Measurements from ENCODE around the gene ABCB8. TPM values are rescaled to one million over a fixed set of nuclear protein-coding genes. Genes with fewer than 3 reads are reported as not detected.
"Not testable (repeated sequence)": the region's sequence is repeated elsewhere in the genome, so short reads cannot be mapped to it uniquely, and the experiment has no call there.

The ABCB8 gene
- polyA plus RNA-seq, 5 donors, result 17.6 to 29.3 (median 24.9) TPM

- DNase-seq, result no peak
Observed at GRCh38 chr7:151012911-151013347, 15.3 kb upstream of the ABCB8 start.

GRCh38 chr7:151013356-151013732, 14.9 kb upstream of the ABCB8 start:
- no peak for DNase-seq

DNA sequence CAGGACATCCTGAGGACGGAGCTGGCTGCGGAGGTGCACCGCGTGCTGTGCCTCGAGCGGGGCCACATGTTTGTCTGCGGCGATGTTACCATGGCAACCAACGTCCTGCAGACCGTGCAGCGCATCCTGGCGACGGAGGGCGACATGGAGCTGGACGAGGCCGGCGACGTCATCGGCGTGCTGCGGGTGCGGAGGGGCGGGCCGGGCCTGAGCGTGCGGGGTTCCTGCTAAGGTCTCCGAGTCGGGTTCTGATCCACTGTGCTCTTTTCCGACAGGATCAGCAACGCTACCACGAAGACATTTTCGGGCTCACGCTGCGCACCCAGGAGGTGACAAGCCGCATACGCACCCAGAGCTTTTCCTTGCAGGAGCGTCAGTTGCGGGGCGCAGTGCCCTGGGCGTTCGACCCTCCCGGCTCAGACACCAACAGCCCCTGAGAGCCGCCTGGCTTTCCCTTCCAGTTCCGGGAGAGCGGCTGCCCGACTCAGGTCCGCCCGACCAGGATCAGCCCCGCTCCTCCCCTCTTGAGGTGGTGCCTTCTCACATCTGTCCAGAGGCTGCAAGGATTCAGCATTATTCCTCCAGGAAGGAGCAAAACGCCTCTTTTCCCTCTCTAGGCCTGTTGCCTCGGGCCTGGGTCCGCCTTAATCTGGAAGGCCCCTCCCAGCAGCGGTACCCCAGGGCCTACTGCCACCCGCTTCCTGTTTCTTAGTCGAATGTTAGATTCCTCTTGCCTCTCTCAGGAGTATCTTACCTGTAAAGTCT, 14.3 kb upstream of the ABCB8 start:
- peak in 1 of 2 donors; percentile 60 for DNase-seq

- DNase-seq, result no peak
Observed at GRCh38 chr7:151014950-151015349, 13.3 kb upstream of the ABCB8 start.

- no peak for DNase-seq
Observed at GRCh38 chr7:151015967-151016366, 12.3 kb upstream of the ABCB8 start.

GRCh38 chr7:151016505-151016904, 11.7 kb upstream of the ABCB8 start:
- DNase-seq, result no peak

DNA sequence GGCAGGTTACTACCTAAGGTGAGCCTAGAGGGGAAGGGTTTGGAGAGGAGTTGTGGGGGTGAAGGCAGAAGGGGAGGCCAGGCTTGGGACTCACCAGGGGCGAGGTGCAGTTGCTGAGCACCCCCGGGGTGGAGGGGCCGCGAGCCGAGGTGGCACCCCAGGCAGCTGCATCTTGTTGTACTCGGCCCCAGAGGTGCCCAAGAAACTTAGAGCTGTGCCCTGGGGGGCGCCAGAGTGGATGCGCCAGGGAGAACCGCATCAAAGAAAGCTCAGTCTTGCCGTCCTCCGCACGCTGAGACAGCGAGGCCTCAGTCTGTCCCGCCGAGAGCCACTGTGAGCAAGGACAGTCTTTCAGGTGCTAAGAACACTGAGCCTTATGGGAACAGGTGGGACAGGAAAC, 11.3 kb upstream of the ABCB8 start:
- no peak for DNase-seq

- DNase-seq, result no peak
Observed at GRCh38 chr7:151017370-151017952, 10.8 kb upstream of the ABCB8 start.

DNA sequence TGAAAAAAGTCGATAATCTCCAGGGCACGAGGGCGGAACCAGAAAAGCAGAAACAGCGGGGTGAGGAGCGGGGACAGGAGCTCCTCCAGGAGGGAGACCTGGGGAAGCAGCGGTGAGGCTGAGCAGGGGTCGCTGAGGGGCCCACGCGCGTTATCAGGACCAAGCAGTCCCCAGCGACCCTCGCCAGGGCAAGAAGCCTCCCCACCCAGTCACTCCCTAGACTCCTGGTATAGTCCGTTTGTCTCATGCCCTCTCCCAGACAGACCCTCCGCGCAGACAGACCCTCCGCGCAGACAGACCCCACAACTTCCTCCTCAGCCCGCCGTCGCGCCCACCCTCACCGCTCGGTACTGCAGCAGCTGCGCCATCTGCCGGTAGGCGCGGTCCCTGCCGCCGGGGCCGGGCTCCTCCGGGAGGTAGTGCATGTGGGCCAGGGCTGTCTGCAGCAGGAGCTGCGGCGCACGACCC, 10.3 kb upstream of the ABCB8 start:
- no peak for DNase-seq

- DNase-seq, result peak; percentile 66
Observed at GRCh38 chr7:151018421-151019129, 9.7 kb upstream of the ABCB8 start.

GRCh38 chr7:151019130-151019447, 9.2 kb upstream of the ABCB8 start:
- no peak for DNase-seq

DNA sequence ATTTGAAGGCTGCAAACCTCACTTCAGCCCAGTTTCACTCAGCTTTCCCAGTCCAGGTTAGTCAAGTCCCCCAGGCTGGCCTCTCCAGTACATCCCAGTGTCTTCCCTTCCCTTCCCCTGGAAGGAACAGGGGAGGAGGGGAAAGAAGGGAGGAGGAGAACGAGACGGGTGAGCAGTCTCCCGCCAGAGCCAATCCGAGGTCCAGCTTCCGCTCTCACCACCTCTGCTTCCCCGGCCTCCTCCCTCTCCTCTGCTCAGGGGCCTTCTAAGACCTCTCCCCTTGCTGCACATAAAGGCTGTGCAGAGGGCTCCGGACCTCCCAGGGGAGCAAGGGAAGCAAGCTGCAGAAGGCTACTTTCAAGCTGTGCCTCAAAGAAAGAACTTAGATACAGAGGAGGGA, 8.0 kb upstream of the ABCB8 start:
- no peak for DNase-seq

DNA sequence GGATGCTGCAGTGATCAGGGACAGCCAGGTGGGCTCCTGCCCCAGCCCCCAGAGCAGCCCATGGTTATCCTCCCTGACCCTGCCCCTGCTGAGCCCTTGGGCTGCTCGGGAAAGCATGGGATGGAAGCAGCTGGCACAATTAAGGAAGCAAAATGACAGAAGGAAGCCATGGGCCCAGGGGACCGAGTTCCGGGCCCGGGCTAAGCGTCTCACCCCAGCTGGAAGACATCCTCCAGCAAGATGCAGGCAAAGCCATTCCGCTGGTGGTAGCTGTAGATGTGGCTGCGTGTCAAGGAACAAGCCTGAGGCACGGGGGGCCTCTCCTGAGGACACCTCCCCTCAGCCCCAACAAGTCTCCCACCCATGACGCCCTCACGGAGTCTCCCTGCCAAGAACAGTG, 5.0 kb upstream of the ABCB8 start:
- DNase-seq, result no peak

DNA sequence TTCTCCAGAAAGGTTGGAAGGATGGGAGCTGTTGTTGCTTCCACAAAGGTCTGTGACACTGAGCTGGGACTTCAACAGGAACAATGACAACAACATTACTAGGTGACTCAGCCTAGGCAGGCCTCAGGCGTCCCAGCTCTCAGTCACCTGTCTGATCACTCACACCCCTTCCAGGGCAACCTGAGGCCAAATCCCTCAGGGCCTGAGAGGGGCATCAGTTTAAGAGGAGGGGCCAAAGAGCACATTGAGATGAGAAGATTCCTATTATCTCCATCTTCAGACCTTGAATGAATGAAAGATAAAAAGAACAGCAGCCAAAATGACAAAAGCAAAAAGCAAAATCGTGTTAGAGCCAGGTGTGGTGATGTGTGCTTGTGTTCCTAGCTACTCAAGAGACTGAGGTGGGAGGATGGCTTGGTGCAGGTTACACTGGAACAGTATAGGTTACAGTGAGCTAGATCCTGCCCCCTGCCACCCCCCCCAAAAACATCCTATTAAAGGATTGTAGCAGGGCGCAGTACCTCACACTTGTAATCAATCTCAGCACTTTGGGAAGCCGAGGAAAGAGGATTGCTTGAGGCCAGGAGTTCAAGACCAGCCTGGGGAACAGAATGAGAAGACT, 3.7 kb upstream of the ABCB8 start, which contains the start of gene ATG9B:
Gene ATG9B, minus strand, starts transcription at position 60 of the 622 bp plus-strand sequence. CDS start 71 bp downstream, outside the sequence.
- no peak for DNase-seq

- DNase-seq, result no peak
Observed at GRCh38 chr7:151025924-151026671, 2.2 kb upstream of the ABCB8 start.

DNA sequence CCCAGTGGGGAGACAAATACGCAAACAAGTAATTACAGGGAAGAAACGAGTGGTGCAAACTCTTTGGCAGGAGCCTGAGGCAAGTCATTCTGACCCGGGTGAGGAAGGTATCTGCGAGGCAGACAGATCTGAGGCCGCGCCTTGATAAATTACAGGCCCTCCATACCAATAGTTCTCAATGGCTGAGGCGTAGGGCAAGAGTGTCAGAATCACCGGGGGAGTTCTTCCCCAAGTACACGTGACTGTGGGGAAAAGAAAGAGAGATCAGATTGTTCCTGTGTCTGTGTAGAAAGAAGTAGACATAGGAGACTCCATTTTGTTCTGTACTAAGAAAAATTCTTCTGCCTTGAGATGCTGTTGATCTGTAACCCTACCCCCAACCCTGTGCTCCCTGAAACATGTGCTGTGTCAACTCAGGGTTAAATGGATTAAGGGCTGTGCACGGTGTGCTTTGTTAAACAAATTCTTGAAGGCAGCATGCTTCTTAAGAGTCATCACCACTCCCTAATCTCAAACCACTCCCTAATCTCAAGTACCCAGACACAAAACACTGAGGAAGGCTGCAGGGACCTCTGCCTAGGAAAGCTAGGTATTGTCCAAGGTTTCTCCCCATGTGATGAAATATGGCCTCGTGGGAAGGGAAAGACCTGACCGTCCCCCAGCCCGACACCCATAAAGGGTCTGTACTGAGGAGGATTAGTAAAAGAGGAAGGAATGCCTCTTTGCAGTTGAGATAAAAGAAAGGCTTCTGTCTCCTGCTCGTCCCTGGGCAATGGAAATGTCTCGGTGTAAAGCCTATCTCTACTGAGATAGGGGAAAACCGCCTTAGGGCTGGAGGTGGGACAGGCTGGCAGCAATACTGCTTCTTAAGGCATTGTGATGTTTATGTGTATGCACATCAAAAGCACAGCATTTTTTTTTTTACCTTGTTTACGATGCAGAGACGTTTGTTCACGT, 1.2 kb upstream of the ABCB8 start:
- not testable (repeated sequence) for DNase-seq

- DNase-seq, result not testable (repeated sequence)
Observed at GRCh38 chr7:151027728-151028130, 521 bp upstream of the ABCB8 start.

DNA sequence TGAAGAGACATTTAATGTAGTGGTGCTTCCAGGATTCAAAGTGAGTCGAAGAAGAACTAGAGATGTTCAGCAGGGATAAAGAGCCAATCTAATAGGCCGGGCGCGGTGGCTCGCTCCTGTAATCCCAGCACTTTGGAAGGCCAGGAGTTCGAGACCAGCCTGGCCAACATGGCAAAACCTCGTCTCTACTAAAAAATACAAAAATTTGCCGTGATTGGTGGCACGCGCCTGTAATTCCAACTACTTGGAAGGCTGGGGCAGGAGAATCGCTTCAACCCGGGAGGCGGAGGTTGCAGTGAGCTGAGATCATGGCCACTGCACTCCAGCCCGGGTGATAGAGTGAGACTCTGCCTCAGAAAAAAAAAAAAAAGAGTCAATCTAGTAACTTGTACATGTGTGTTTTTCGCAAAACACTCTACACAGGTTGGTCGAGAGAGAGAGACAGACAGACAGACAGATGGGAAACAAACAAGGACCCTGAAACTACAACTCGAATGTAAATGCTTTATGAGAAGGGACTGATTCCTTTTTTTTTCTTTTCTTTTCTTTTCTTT, 775 bp downstream of the ABCB8 start:
- DNase-seq, result no peak

- no peak for DNase-seq
Observed at GRCh38 chr7:151031011-151031410, 2.8 kb downstream of the ABCB8 start.

Measured in right lung (tissue), 5 donors.